Loucy (cell line): ENCODE measurements around the gene MB.
"Not testable (repeated sequence)": the region's sequence is repeated elsewhere in the genome, so short reads cannot be mapped to it uniquely, and the experiment has no call there.

Experiments used
- H2AFZ ChIP-seq: fragments of 200-600 bp; sonication (generic); 2 replicates; pipeline ENCODE4 v1.6.0; 2016; ENCODE audit warnings: antibody characterized with exemption, mild to moderate bottlenecking, low read length, moderate library complexity
- H3F3A ChIP-seq: fragments of 200-600 bp; 2 replicates; pipeline ENCODE4 v1.6.0; 2016; ENCODE audit warnings: antibody characterized with exemption, low read depth, mild to moderate bottlenecking
- H3K27me3 ChIP-seq: fragments of 200-600 bp; sonication (generic); 2 replicates; pipeline ENCODE4 v1.6.1; 2014; ENCODE audit warnings: low read length, mild to moderate bottlenecking; ENCODE audit not compliant: insufficient read depth, poor library complexity, severe bottlenecking
- H3K36me3 ChIP-seq: fragments of 200-600 bp; sonication (generic); 2 replicates; pipeline ENCODE4 v1.6.1; 2016; ENCODE audit warnings: low read length; ENCODE audit not compliant: insufficient read depth
- H3K4me1 ChIP-seq: fragments of 200-600 bp; sonication (generic); 2 replicates; pipeline ENCODE4 v1.5.1; 2014; ENCODE audit warnings: low read length, mild to moderate bottlenecking; ENCODE audit not compliant: insufficient read depth, poor library complexity, severe bottlenecking
- H3K4me2 ChIP-seq: fragments of 200-600 bp; sonication (generic); 2 replicates; pipeline ENCODE4 v1.6.0; 2014; ENCODE audit warnings: antibody characterized with exemption, low read length, low read depth, mild to moderate bottlenecking; ENCODE audit not compliant: poor library complexity, severe bottlenecking
- H3K4me3 ChIP-seq: fragments of 200-600 bp; sonication (generic); 2 replicates; pipeline ENCODE4 v1.5.1; 2014; ENCODE audit warnings: low read length, mild to moderate bottlenecking, mixed read lengths; ENCODE audit not compliant: poor library complexity, severe bottlenecking
- H3K79me2 ChIP-seq: fragments of 200-600 bp; sonication (generic); 2 replicates; pipeline ENCODE4 v1.6.1; 2014; ENCODE audit warnings: low read length; ENCODE audit not compliant: insufficient read depth
- H3K9ac ChIP-seq: fragments of 200-600 bp; sonication (generic); 2 replicates; pipeline ENCODE4 v1.6.0; 2014; ENCODE audit warnings: mild to moderate bottlenecking, low read depth, low read length, moderate library complexity; ENCODE audit not compliant: poor library complexity, severe bottlenecking
- H3K9me2 ChIP-seq: fragments of 200-600 bp; sonication (generic); replicated peaks from 2 replicates; pipeline ENCODE4 v1.6.1; 2016; ENCODE audit warnings: low read depth, low read length, mixed read lengths
- H3K9me3 ChIP-seq: fragments of 200-600 bp; sonication (generic); 2 replicates; pipeline ENCODE4 v1.6.1; 2014; ENCODE audit warnings: mild to moderate bottlenecking, antibody characterized with exemption, low read length, low read depth; ENCODE audit not compliant: insufficient read depth
- H4K20me1 ChIP-seq: fragments of 200-600 bp; sonication (generic); 2 replicates; pipeline ENCODE4 v1.6.0; 2014; ENCODE audit warnings: antibody characterized with exemption, low read length, mild to moderate bottlenecking; ENCODE audit not compliant: insufficient read depth, poor library complexity, severe bottlenecking
- CTCF ChIP-seq: fragments of 200-600 bp; sonication (generic); conservative IDR thresholded peaks from 2 replicates; pipeline ENCODE4 v1.5.1; 2014; ENCODE audit warnings: mild to moderate bottlenecking, antibody characterized with exemption, low read length
- EZH2phosphoT487 ChIP-seq: fragments of 200-600 bp; IDR thresholded peaks from 2 replicates; pipeline ENCODE4 v1.6.1; 2018; ENCODE audit warnings: antibody characterized with exemption, mild to moderate bottlenecking, moderate library complexity, borderline replicate concordance

The MB gene

DNA sequence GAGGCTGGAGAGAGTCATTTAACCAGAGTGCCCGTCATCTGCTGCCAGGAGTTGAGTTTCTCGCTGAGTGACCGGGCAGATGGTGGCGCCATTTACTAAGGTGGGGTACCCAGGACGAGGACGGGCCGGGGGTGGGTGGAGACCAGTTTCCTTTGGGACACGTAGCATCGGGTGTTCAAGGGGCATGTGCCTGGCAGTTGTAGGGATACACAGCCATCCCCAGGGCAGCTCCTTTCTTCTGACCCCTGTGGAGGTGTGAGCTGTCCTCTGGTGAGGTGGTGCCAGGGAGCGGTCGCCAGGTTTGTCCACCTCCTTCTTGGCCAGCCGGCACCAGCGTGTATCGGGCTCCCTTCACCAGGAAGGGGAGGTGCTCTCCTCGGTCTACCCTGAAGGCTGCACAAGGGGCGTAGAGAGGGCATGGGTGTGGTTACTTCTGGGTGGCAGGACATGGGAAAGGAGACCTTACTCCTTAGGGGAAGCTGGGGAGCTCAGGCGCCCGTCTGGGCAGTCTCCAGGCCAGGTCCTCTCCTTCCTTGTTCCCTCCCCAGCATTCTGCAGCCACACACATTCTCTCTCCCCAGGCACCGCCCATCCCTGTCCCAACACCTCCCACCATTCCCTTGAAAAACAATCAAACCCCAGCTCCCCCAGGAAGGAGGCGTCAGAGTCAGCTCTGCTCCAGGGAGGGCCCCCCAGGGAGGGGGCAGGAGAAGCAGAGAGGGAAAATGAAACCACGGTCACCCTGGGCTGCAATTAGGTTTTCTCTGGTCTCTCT is 10.3 kb upstream of the MB start:
- peak overlapping the region; percentile 75 for H3K9ac ChIP-seq
- no peaks in the 10 kb centered on the region for H3K79me2 ChIP-seq
- no peaks in the 10 kb centered on the region for H4K20me1 ChIP-seq
- H3K4me2 ChIP-seq: peak overlapping the region; percentile 97
- H3K4me1 ChIP-seq: peaks cover 27% of the 10 kb centered on the region
- no peaks in the 10 kb centered on the region for H3K9me3 ChIP-seq
- TF ChIP-seq EZH2phosphoT487 (no peak), CTCF (peak; percentile 81)
- H2AFZ ChIP-seq: peak overlapping the region; percentile 95
- H3K4me3 ChIP-seq: peak overlapping the region; percentile 87
- H3K27me3 ChIP-seq: no peaks in the 10 kb centered on the region
- H3K36me3 ChIP-seq: no peaks in the 10 kb centered on the region
- peaks cover 11% of the 10 kb centered on the region for H3F3A ChIP-seq
- no peaks in the 10 kb centered on the region for H3K9me2 ChIP-seq

DNA sequence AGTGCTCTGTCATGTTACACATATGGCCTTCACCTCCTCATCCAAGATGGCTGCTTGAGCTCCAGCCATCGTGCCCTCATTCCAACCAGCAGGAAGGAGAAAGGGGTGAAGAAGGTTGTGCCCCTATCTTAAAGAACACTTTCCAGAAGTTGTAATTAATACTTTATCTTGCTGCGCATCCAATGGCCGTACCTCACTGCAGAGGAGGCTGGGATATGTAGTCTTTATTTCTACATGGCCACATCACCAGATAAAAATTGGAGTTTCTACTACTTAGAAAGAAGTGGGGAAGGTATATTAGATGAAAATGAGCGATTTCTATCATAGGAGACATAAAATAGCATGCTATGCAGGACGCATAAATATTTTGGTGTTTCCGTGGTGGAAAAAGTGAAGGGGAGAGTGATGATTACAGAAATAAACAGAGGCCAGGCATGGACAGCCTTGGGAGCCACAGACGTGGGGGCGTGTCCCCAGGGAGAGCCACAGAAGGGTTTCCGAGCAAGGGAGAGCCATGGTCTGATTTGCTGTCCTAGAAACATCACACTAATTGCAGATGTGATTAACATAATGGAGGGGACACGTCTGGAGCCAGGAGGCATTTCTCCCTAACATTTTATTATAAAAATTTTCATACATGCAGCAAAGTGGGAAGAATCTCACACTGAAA is 8.8 kb upstream of the MB start:
- no peaks in the 10 kb centered on the region for H3K79me2 ChIP-seq
- no peak overlapping the region for H3K4me3 ChIP-seq
- H2AFZ ChIP-seq: no peak overlapping the region
- H3K9me3 ChIP-seq: no peaks in the 10 kb centered on the region
- H3K9ac ChIP-seq: no peak overlapping the region
- TF ChIP-seq CTCF (no peak), EZH2phosphoT487 (no peak)
- no peaks in the 10 kb centered on the region for H4K20me1 ChIP-seq
- H3K27me3 ChIP-seq: no peaks in the 10 kb centered on the region
- no peak overlapping the region for H3K4me2 ChIP-seq
- peaks cover 31% of the 10 kb centered on the region for H3K4me1 ChIP-seq
- no peaks in the 10 kb centered on the region for H3K9me2 ChIP-seq
- H3K36me3 ChIP-seq: no peaks in the 10 kb centered on the region
- H3F3A ChIP-seq: peaks cover 6% of the 10 kb centered on the region

GRCh38 chr22:35624547-35624946 is 7.4 kb upstream of the MB start:
- Histone ChIP-seq H3F3A (peaks cover 2% of the 10 kb centered on the region), H3K4me3 (no peak overlapping the region), H4K20me1 (no peaks in the 10 kb centered on the region), H3K9ac (no peak overlapping the region), H3K27me3 (no peaks in the 10 kb centered on the region), H3K36me3 (no peaks in the 10 kb centered on the region), H3K79me2 (no peaks in the 10 kb centered on the region), H3K9me3 (no peaks in the 10 kb centered on the region), H3K4me2 (no peak overlapping the region), H2AFZ (no peak overlapping the region), H3K4me1 (peaks cover 24% of the 10 kb centered on the region), H3K9me2 (no peaks in the 10 kb centered on the region)
- TF ChIP-seq CTCF (no peak), EZH2phosphoT487 (no peak)

DNA sequence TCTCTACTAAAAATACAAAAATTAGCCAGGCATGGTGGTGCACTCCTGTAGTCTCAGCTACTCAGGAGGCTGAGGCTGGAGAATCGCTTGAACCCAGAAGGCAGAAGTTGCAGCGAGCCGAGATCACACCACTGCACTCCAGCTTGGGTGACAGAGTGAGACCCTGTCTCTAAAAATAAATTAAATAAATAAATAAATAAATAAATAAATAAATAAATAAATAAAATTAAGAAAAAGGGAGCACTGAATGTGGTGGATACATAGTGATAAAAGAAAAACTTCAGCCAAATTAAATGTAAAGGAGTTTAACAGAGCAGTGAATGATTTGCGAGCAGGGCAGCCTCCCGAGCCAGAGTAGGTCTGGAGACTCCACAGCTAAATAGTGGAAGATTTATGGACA is 6.8 kb upstream of the MB start:
- not testable (repeated sequence) for H3K36me3 ChIP-seq, H3K9me2 ChIP-seq, H3K9ac ChIP-seq, H3K4me2 ChIP-seq, H3K9me3 ChIP-seq, H3K4me3 ChIP-seq, H4K20me1 ChIP-seq, H3F3A ChIP-seq, H2AFZ ChIP-seq, H3K79me2 ChIP-seq, H3K27me3 ChIP-seq
- peaks cover 28% of the 10 kb centered on the region for H3K4me1 ChIP-seq
